ENCODE measurements around the gene WNK2.
"Not testable (repeated sequence)": the region's sequence is repeated elsewhere in the genome, so short reads cannot be mapped to it uniquely, and the experiment has no call there.

WNK2 gene

GRCh38 chr9:93315118-93315517, 131.2 kb downstream of the WNK2 start:
- DNase-seq: no peak

GRCh38 chr9:93315960-93316359, 132.0 kb downstream of the WNK2 start:
- DNase-seq: no peak

GRCh38 chr9:93316726-93317494, 133.0 kb downstream of the WNK2 start:
- no peak for DNase-seq

DNA sequence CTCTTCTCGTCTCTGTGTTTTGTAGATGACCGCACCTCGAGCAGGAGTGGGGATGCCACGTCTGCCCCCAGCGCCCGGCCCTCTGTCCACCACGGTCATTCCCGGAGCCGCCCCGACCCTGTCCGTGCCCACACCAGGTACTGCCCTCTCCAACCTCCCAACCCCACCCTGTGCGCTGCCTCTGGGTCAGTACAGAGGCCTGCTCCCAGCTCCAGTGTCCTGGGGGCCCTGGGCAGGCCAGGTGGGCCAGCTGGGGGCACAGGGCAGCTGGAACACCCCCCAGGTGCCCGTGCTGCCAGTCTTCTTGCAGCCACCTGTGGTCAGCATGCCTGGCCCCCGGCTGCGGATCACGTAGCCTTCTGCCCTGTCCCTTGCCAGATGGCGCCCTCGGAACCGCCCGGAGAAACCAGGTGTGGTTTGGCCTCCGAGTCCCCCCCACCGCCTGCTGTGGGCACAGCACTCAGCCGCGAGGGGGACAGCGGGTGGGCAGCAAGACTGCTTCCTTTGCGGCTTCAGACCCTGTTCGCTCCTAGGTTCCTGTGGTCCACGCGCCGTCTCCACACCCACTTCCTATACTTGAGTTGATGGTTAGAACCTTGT, 133.7 kb downstream of the WNK2 start:
- no peak for DNase-seq

DNA sequence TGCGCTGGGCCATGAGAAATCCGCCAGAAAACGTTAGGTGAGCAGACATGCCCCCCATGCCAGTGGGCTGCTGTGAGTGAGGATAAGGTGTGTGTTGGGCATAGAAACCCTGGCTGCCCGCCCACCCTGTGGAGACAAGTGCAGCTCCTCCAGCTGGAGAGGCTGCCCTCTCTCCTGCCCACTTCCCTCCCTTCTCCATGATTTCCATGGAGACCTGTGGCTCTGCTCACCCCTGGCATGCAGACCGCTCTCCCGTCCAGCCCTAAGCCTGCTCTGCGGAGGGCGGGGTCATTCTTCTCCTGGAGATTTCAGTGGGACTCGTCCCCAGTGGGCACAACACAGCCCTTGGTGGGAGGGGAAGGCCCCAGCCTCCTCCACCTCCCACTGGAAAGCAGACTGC, 134.5 kb downstream of the WNK2 start:
- no peak for DNase-seq

- no peak for DNase-seq
These were observed 135.5 kb downstream of the WNK2 start for GRCh38 chr9:93319301-93319991.

GRCh38 chr9:93319992-93320500, 136.1 kb downstream of the WNK2 start:
- no peak for DNase-seq

- DNase-seq: no peak
These were observed 136.8 kb downstream of the WNK2 start for GRCh38 chr9:93320591-93321219.

DNA sequence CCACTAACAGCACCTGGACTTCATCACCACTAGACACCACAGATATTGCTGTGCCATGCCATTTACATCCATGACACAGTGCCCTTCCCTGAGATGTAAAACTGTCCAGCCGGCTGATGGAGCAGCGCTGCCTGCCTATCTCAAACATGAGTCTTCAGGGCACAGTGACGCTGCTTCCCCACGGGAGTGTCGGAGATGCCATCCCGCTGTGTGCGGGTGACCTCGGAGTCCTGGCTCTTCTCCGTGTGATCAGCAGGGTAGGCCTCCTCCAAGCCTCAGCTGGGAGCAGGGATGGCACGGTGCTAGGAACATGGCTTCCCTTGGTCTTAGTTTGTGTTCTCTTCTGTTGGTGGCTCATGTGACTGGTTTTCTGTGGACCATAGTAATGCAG, 137.3 kb downstream of the WNK2 start:
- DNase-seq: no peak

DNA sequence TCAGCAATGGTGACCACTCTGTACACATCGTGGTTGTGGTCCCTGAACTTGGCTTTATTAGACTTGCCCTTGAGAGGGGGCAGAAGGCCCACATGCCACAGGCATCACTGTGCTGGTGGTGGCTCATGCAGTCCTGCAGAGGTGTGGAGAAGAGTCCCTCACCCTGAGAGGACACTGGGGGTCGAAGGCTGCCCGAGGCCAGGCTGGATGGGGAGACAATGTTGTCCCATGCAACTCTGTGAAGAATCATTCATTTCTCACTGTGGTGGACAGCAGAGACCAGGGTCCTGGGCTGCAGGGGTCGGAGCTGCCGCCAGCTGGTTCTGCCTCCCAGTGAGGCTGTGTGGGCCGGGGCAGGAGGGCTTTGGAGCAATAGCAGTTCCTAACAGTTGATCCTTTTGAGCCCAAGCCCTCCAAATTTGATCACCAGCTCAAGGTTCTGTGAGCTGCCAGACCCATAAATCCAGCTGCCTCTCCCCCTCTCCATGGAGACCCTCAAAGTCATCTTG, 139.6 kb downstream of the WNK2 start:
- not testable (repeated sequence) for DNase-seq

- DNase-seq: no peak
These were observed 140.4 kb downstream of the WNK2 start for GRCh38 chr9:93324191-93324834.

- DNase-seq: no peak
These were observed 141.5 kb downstream of the WNK2 start for GRCh38 chr9:93325307-93326035.

DNA sequence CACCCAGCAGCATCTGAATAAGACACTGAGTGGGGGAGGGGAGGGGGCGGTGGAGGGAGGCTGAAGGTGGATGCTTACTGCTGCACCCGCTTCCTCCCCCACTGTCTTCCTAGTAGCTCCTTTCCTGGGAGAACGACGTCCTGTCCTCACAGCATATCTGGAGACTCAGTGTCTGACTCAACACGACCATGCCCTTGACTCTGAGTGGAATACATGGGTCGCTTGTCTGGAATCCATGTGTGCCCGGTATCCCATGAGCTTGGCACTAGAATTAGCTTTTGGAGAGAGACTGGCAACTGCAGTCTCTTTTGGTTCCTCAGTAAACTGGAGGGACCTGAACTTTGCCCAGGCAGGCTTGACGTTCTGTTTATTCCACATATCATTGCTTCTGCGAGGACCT, 142.1 kb downstream of the WNK2 start:
- no peak for DNase-seq

- no peak for DNase-seq
These were observed 142.7 kb downstream of the WNK2 start for GRCh38 chr9:93326654-93327053.

DNA sequence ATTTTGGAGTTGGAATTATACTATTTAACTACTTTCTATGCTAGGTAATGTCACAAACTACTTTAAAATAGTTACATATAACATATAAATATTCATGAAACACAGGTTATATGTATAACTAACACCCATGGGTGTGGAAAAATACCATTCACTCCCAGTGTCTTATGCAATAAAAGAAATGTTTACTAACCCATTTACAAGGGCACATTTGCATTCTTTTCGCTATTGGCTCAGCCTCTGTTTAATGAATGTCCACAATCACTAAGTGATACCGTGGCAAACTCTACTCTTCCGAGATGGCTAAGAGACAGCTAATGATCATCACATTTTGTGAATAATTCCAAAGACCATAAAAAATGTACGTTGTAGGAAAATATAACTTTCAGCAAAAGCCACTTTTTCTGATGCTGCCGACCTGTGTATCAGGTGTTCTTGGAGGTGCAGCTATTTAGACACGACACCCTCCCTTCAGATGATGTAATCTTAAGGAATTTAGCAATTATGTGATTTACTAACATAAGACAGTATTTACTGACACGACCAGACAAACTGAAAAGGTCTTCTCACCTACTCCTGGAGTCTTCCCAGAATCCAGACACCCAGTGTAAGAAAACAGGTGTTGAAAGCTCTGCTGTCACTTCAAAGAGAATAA, 145.8 kb downstream of the WNK2 start:
- no peak for DNase-seq

DNA sequence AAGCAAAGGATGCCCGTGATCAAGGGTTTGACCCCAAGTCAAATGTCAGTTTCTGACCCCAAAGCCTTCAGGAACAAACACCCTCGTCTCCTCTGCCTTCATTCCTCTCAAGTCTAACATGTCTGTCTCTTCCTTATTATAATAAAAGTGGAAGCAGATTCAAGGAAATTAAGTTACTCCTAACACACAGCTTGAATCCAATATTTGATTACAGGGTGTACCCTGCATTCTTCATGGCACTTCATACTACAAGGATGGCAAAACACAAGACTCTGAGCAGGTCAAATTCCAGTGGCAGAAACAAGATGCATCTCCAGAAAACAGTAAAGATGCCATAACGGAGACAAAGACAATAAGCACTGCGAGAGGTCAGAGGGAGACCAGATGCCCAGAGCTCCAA, 148.4 kb downstream of the WNK2 start:
- no peak for DNase-seq

GRCh38 chr9:93336720-93337119, 152.8 kb downstream of the WNK2 start:
- no peak for DNase-seq

- not testable (repeated sequence) for DNase-seq
These were observed 154.3 kb downstream of the WNK2 start for GRCh38 chr9:93338196-93338595.

DNA sequence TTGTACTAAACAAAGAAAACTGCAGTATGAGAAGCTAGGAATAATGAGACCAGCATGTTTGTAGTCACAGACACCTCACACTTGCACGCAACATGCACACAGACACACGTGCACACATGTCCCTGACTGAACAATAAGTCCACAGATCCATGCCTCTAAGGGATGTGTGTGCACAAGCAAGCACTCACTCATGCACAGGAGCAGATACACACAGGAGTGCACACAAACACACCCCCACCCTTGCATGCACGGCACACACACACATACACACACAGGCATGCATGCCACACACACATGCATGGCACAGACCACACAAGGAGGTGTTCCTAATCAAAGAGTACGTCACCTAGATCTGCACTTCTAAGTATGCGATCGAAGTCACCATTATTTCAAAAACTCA, 156.2 kb downstream of the WNK2 start:
- DNase-seq: no peak

- DNase-seq: not testable (repeated sequence)
These were observed 157.9 kb downstream of the WNK2 start for GRCh38 chr9:93341820-93342219.

DNA sequence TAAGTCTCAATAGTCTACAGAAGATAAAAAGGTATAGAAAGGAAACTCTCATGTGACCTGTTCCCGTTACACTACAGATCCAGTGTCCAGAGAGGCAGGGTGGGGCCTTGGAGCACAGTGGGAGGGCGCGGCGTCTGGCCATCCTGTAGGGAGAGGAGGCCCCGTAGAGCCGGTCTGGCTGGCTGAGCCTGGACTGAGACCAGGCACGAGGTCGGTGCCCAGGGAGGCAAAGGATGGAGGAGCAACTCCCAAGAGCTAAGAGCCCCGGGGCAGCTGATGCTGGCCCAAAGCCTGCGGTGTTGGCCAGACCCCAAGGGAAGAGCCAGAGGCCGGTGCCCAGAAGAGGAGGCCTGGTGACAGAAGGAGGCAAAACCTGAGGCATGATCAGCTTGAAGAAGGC, 158.5 kb downstream of the WNK2 start:
- not testable (repeated sequence) for DNase-seq

All from NCI-H2171 treated with DMSO at 0.1 percent for 48 hours (cell line).